C4-2B (cell line): ENCODE measurements around the gene HDAC2.

Experiments
- ZFX ChIP-seq: fragments of 450-650 bp; IDR thresholded peaks from 2 replicates; pipeline ENCODE4 v1.6.1; 2017
- TF ChIP-seq, protein P1 (sequence below): fragments of 450-650 bp; conservative IDR thresholded peaks from 2 replicates; pipeline ENCODE4 v1.5.1; 2017; ENCODE audit warnings: mild to moderate bottlenecking

DNA sequence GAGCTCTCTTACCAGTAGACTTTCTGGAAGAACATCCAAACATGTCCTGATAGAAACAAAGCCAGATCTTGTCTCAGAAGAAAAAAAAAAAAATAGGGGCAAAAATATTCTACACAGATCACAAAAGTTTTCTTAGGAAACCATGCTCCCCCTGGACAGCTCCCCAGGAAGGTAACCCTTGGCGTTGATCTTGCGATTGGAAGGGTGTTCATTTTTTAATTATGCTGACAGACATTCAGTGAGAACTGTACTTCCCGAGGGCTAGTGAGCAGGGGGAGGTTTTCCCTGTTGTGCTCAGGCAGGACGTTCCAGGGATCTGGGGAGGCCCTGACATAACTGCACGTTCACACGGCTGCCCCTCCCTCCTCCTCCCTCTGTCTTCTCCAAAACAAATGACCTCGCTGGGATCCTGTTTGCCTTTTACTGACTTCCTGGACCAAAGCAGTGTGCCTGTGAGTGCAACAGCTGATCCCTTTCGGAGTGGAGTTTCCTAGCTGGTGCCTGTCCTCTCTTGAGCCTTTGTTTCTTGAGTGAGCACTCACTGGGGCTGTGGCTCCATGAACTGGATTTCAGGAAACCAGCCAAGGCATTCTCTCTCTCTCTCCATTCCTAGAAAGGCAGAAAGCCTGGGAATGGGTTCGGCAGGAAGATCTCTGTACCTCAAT, 67.2 kb downstream of the HDAC2 start:
- TF ChIP-seq, protein P1, sequence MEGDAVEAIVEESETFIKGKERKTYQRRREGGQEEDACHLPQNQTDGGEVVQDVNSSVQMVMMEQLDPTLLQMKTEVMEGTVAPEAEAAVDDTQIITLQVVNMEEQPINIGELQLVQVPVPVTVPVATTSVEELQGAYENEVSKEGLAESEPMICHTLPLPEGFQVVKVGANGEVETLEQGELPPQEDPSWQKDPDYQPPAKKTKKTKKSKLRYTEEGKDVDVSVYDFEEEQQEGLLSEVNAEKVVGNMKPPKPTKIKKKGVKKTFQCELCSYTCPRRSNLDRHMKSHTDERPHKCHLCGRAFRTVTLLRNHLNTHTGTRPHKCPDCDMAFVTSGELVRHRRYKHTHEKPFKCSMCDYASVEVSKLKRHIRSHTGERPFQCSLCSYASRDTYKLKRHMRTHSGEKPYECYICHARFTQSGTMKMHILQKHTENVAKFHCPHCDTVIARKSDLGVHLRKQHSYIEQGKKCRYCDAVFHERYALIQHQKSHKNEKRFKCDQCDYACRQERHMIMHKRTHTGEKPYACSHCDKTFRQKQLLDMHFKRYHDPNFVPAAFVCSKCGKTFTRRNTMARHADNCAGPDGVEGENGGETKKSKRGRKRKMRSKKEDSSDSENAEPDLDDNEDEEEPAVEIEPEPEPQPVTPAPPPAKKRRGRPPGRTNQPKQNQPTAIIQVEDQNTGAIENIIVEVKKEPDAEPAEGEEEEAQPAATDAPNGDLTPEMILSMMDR: no peak
- no peak for TF ChIP-seq ZFX
